Measurements from ENCODE around the gene SPOPL. TPM values are rescaled to one million over a fixed set of nuclear protein-coding genes. Genes with fewer than 3 reads are reported as not detected.
"Not testable (repeated sequence)": the region's sequence is repeated elsewhere in the genome, so short reads cannot be mapped to it uniquely, and the experiment has no call there.

Gene SPOPL
- total and polyA plus RNA-seq, 7 experiments from 2014 or later, result 0.44 to 25.7 (median 12.2) TPM

GRCh38 chr2:138462689-138463088, 38.9 kb upstream of the SPOPL start:
- Mint-ChIP-seq H3K36me3 (peaks cover 0 to 20% (median 4%) of the 10 kb centered on the region in 5 donors), H3K9me3 (peaks cover 9 to 68% (median 25%) of the 10 kb centered on the region in 11 donors)
- POLR2A ChIA-PET; H3K4me1 Mint-ChIP-seq; H3K4me1 ChIP-seq (ENCODE audit: control insufficient read depth in 2 of 2, insufficient read depth in 2 of 2, low read length in 2 of 2); H3K27me3 Mint-ChIP-seq; H3K4me3 Mint-ChIP-seq; CTCF ChIA-PET; H3K27ac ChIP-seq (ENCODE audit: low read depth, low read length); H3K27ac Mint-ChIP-seq; H3K4me3 ChIP-seq (ENCODE audit: low read length); H3K9me3 ChIP-seq (ENCODE audit: control insufficient read depth in 2 of 3, low read length in 3 of 3); H3K36me3 ChIP-seq (ENCODE audit: control insufficient read depth in 2 of 3, insufficient read depth in 3 of 3, low read length in 3 of 3); H3K27me3 ChIP-seq (ENCODE audit: control insufficient read depth in 2 of 2, insufficient read depth in 2 of 2, low read length in 2 of 2); intact Hi-C loops (cut with micrococcal nuclease); DNase-seq; ATAC-seq: not testable (repeated sequence)

- Histone ChIP-seq H3K4me3 (ENCODE audit: low read length) (no peak overlapping the region), H3K27me3 (ENCODE audit: control insufficient read depth in 2 of 2, insufficient read depth in 2 of 2, low read length in 2 of 2) (no peaks in the 10 kb centered on the region), H3K27ac (ENCODE audit: low read depth, low read length) (no peak overlapping the region), H3K9me3 (ENCODE audit: control insufficient read depth in 2 of 3, low read length in 3 of 3) (no peaks in the 10 kb centered on the region), H3K36me3 (ENCODE audit: control insufficient read depth in 2 of 3, insufficient read depth in 3 of 3, low read length in 3 of 3) (no peaks in the 10 kb centered on the region), H3K4me1 (ENCODE audit: control insufficient read depth in 2 of 2, insufficient read depth in 2 of 2, low read length in 2 of 2) (no peaks in the 10 kb centered on the region)
- intact Hi-C loops (cut with micrococcal nuclease), result no loop called here
- Mint-ChIP-seq H3K4me3 (no peak overlapping the region), H3K27me3 (peaks cover 0 to 7% (median 0%) of the 10 kb centered on the region in 5 donors), H3K4me1 (no peaks in the 10 kb centered on the region), H3K9me3 (peaks cover 0 to 11% (median 4%) of the 10 kb centered on the region in 11 donors), H3K36me3 (peaks cover 0 to 4% (median 0%) of the 10 kb centered on the region in 5 donors), H3K27ac (no peak overlapping the region)
- no peak for DNase-seq
- ATAC-seq, result no peak
- ChIA-PET POLR2A (no interaction called here), CTCF (no interaction called here)
These were observed 33.0 kb upstream of the SPOPL start for GRCh38 chr2:138468617-138469016.

GRCh38 chr2:138469411-138469810, 32.2 kb upstream of the SPOPL start:
- Mint-ChIP-seq H3K36me3 (peaks cover 0 to 4% (median 0%) of the 10 kb centered on the region in 5 donors), H3K9me3 (peaks cover 0 to 5% (median 3%) of the 10 kb centered on the region in 11 donors), H3K4me3 (no peak overlapping the region), H3K27ac (no peak overlapping the region), H3K27me3 (peaks cover 0 to 7% (median 0%) of the 10 kb centered on the region in 5 donors), H3K4me1 (no peaks in the 10 kb centered on the region)
- intact Hi-C loops (cut with micrococcal nuclease), result no loop called here
- POLR2A ChIA-PET, result no interaction called here
- no peak for ATAC-seq
- Histone ChIP-seq H3K27me3 (ENCODE audit: control insufficient read depth in 2 of 2, insufficient read depth in 2 of 2, low read length in 2 of 2) (no peaks in the 10 kb centered on the region), H3K4me3 (ENCODE audit: low read length) (no peak overlapping the region), H3K27ac (ENCODE audit: low read depth, low read length) (no peak overlapping the region), H3K9me3 (ENCODE audit: control insufficient read depth in 2 of 3, low read length in 3 of 3) (no peaks in the 10 kb centered on the region), H3K4me1 (ENCODE audit: control insufficient read depth in 2 of 2, insufficient read depth in 2 of 2, low read length in 2 of 2) (no peaks in the 10 kb centered on the region), H3K36me3 (ENCODE audit: control insufficient read depth in 2 of 3, insufficient read depth in 3 of 3, low read length in 3 of 3) (no peaks in the 10 kb centered on the region)
- DNase-seq, result no peak
- CTCF ChIA-PET, result no interaction called here

- ATAC-seq (no peak), DNase-seq (no peak)
- Mint-ChIP-seq H3K9me3 (peaks cover 0 to 3% (median 0%) of the 10 kb centered on the region in 11 donors), H3K27me3 (peaks cover 0 to 7% (median 0%) of the 10 kb centered on the region in 5 donors), H3K27ac (no peak overlapping the region), H3K36me3 (no peaks in the 10 kb centered on the region), H3K4me3 (no peak overlapping the region), H3K4me1 (no peaks in the 10 kb centered on the region)
- H3K4me1 ChIP-seq (ENCODE audit: control insufficient read depth in 2 of 2, insufficient read depth in 2 of 2, low read length in 2 of 2), result no peaks in the 10 kb centered on the region
- H3K27ac ChIP-seq (ENCODE audit: low read depth, low read length), result no peak overlapping the region
- no peaks in the 10 kb centered on the region for H3K36me3 ChIP-seq (ENCODE audit: control insufficient read depth in 2 of 3, insufficient read depth in 3 of 3, low read length in 3 of 3)
- ChIA-PET POLR2A (no interaction called here), CTCF (no interaction called here)
- H3K9me3 ChIP-seq (ENCODE audit: control insufficient read depth in 2 of 3, low read length in 3 of 3), result no peaks in the 10 kb centered on the region
- no peak overlapping the region for H3K4me3 ChIP-seq (ENCODE audit: low read length)
- intact Hi-C loops (cut with micrococcal nuclease), result no loop called here
- no peaks in the 10 kb centered on the region for H3K27me3 ChIP-seq (ENCODE audit: control insufficient read depth in 2 of 2, insufficient read depth in 2 of 2, low read length in 2 of 2)
These were observed 30.6 kb upstream of the SPOPL start for GRCh38 chr2:138470941-138471340.

- H3K4me1 ChIP-seq (ENCODE audit: control insufficient read depth in 2 of 2, insufficient read depth in 2 of 2, low read length in 2 of 2), result no peaks in the 10 kb centered on the region
- DNase-seq, result no peak
- ChIA-PET CTCF (no interaction called here), POLR2A (no interaction called here)
- intact Hi-C loops (cut with micrococcal nuclease), result no loop called here
- H3K27ac ChIP-seq (ENCODE audit: low read depth, low read length), result no peak overlapping the region
- Mint-ChIP-seq H3K4me3 (no peak overlapping the region), H3K27ac (no peak overlapping the region), H3K4me1 (peaks cover 0 to 2% (median 0%) of the 10 kb centered on the region in 7 donors), H3K27me3 (peaks cover 0 to 7% (median 0%) of the 10 kb centered on the region in 5 donors), H3K36me3 (no peaks in the 10 kb centered on the region), H3K9me3 (no peaks in the 10 kb centered on the region)
- no peaks in the 10 kb centered on the region for H3K9me3 ChIP-seq (ENCODE audit: control insufficient read depth in 2 of 3, low read length in 3 of 3)
- no peaks in the 10 kb centered on the region for H3K27me3 ChIP-seq (ENCODE audit: control insufficient read depth in 2 of 2, insufficient read depth in 2 of 2, low read length in 2 of 2)
- H3K4me3 ChIP-seq (ENCODE audit: low read length), result no peak overlapping the region
- no peak for ATAC-seq
- no peaks in the 10 kb centered on the region for H3K36me3 ChIP-seq (ENCODE audit: control insufficient read depth in 2 of 3, insufficient read depth in 3 of 3, low read length in 3 of 3)
These were observed 27.3 kb upstream of the SPOPL start for GRCh38 chr2:138474100-138474825.

GRCh38 chr2:138475277-138475776, 26.2 kb upstream of the SPOPL start:
- Histone ChIP-seq H3K27ac (ENCODE audit: low read depth, low read length) (no peak overlapping the region), H3K4me3 (ENCODE audit: low read length) (no peak overlapping the region), H3K4me1 (ENCODE audit: control insufficient read depth in 2 of 2, insufficient read depth in 2 of 2, low read length in 2 of 2) (no peaks in the 10 kb centered on the region), H3K36me3 (ENCODE audit: control insufficient read depth in 2 of 3, insufficient read depth in 3 of 3, low read length in 3 of 3) (no peaks in the 10 kb centered on the region), H3K9me3 (ENCODE audit: control insufficient read depth in 2 of 3, low read length in 3 of 3) (no peaks in the 10 kb centered on the region), H3K27me3 (ENCODE audit: control insufficient read depth in 2 of 2, insufficient read depth in 2 of 2, low read length in 2 of 2) (no peaks in the 10 kb centered on the region)
- ATAC-seq, result peak; percentile 67
- Mint-ChIP-seq H3K4me1 (peaks cover 0 to 2% (median 0%) of the 10 kb centered on the region in 7 donors), H3K4me3 (no peak overlapping the region), H3K27me3 (peaks cover 0 to 7% (median 0%) of the 10 kb centered on the region in 5 donors), H3K36me3 (no peaks in the 10 kb centered on the region), H3K9me3 (no peaks in the 10 kb centered on the region), H3K27ac (peak overlapping the region in 1 of 9 donors; percentile 30)
- POLR2A ChIA-PET, result no interaction called here
- intact Hi-C loops (cut with micrococcal nuclease), result no loop called here
- no peak for DNase-seq
- CTCF ChIA-PET, result no interaction called here

- H3K27me3 Mint-ChIP-seq, result peaks cover 0 to 7% (median 0%) of the 10 kb centered on the region in 5 donors
- no peak overlapping the region for H3K4me3 Mint-ChIP-seq
- Histone ChIP-seq H3K9me3 (ENCODE audit: control insufficient read depth in 2 of 3, low read length in 3 of 3) (no peaks in the 10 kb centered on the region), H3K4me3 (ENCODE audit: low read length) (no peak overlapping the region), H3K36me3 (ENCODE audit: control insufficient read depth in 2 of 3, insufficient read depth in 3 of 3, low read length in 3 of 3) (no peaks in the 10 kb centered on the region), H3K4me1 (ENCODE audit: control insufficient read depth in 2 of 2, insufficient read depth in 2 of 2, low read length in 2 of 2) (no peaks in the 10 kb centered on the region), H3K27ac (ENCODE audit: low read depth, low read length) (no peak overlapping the region), H3K27me3 (ENCODE audit: control insufficient read depth in 2 of 2, insufficient read depth in 2 of 2, low read length in 2 of 2) (no peaks in the 10 kb centered on the region)
- H3K27ac Mint-ChIP-seq, result no peak overlapping the region
- ChIA-PET CTCF (no interaction called here), POLR2A (no interaction called here)
- H3K9me3 Mint-ChIP-seq, result no peaks in the 10 kb centered on the region
- ATAC-seq, result no peak
- DNase-seq, result no peak
- H3K4me1 Mint-ChIP-seq, result peaks cover 0 to 2% (median 0%) of the 10 kb centered on the region in 7 donors
- intact Hi-C loops (cut with micrococcal nuclease), result loop anchor here in 1 of 2 donors (2.0 kb wide), 1 partner anchor 311 kb away; no protein-coding TSS in a partner anchor
- H3K36me3 Mint-ChIP-seq, result no peaks in the 10 kb centered on the region
These were observed 25.4 kb upstream of the SPOPL start for GRCh38 chr2:138476186-138476585.
